Measurements from ENCODE around the gene C9orf43.
A peak's percentile ranks its signal among the peaks of the same experiment; 100 is the strongest.

Gene C9orf43

GRCh38 chr9:113398796-113399195 lies 11.8 kb upstream of the C9orf43 start:
- DNase-seq (no peak), ATAC-seq (ENCODE audit: insufficient read depth, low read depth) (no peak)
- H3K9me3 ChIP-seq (ENCODE audit: insufficient read depth, low read length, severe bottlenecking), result no peaks in the 10 kb centered on the region
- H3K27ac ChIP-seq (ENCODE audit: low read length), result no peak overlapping the region
- peaks cover 19% of the 10 kb centered on the region for H3K4me1 ChIP-seq (ENCODE audit: insufficient read depth, low read length)
- peaks cover 15% of the 10 kb centered on the region for H3K79me2 ChIP-seq (ENCODE audit: insufficient read depth, low read length)
- no peak overlapping the region for H2AFZ ChIP-seq (ENCODE audit: low read depth, low read length)
- peak overlapping the region; percentile 23; the same call in 1 of the 2 replicates for H3K4me2 ChIP-seq (ENCODE audit: insufficient read depth, low read length)
- no peaks in the 10 kb centered on the region for H4K20me1 ChIP-seq (ENCODE audit: insufficient read depth, low read length)
- no peak overlapping the region for H3K9ac ChIP-seq (ENCODE audit: low read depth, low read length)
- peaks cover 4% of the 10 kb centered on the region for H3K36me3 ChIP-seq (ENCODE audit: insufficient read depth, low read length)
- H3K4me3 ChIP-seq (ENCODE audit: low read depth in 1 of 2, low read length in 2 of 2), result no peak overlapping the region
- TF ChIP-seq CTCF (IDR thresholded peaks at IDR 0.05; ENCODE audit: borderline replicate concordance, extremely low read depth, low read length, poor library complexity, severe bottlenecking) (no peak), EZH2 (IDR thresholded peaks at IDR 0.05; ENCODE audit: borderline replicate concordance, low read depth, low read length, severe bottlenecking) (no peak)
- no peaks in the 10 kb centered on the region for H3K27me3 ChIP-seq (ENCODE audit: insufficient read depth, low read length, poor library complexity)

GRCh38 chr9:113399646-113400200 lies 10.8 kb upstream of the C9orf43 start:
- DNase-seq (no peak), ATAC-seq (ENCODE audit: insufficient read depth, low read depth) (no peak)
- H3K4me3 ChIP-seq (ENCODE audit: low read depth in 1 of 2, low read length in 2 of 2), result peak overlapping the region in 1 of 2 experiments; percentile 81; a peak in 2 of 4 replicates
- H3K36me3 ChIP-seq (ENCODE audit: insufficient read depth, low read length), result peaks cover 4% of the 10 kb centered on the region
- H3K9me3 ChIP-seq (ENCODE audit: insufficient read depth, low read length, severe bottlenecking), result no peaks in the 10 kb centered on the region
- peak overlapping the region; percentile 68; the same call in 1 of the 2 replicates for H3K9ac ChIP-seq (ENCODE audit: low read depth, low read length)
- peak overlapping the region; percentile 66 for H3K4me2 ChIP-seq (ENCODE audit: insufficient read depth, low read length)
- no peak for TF ChIP-seq CTCF (IDR thresholded peaks at IDR 0.05; ENCODE audit: borderline replicate concordance, extremely low read depth, low read length, poor library complexity, severe bottlenecking)
- TF ChIP-seq EZH2 (IDR thresholded peaks at IDR 0.05; ENCODE audit: borderline replicate concordance, low read depth, low read length, severe bottlenecking), result no peak
- H3K79me2 ChIP-seq (ENCODE audit: insufficient read depth, low read length), result peaks cover 15% of the 10 kb centered on the region
- H4K20me1 ChIP-seq (ENCODE audit: insufficient read depth, low read length), result no peaks in the 10 kb centered on the region
- H2AFZ ChIP-seq (ENCODE audit: low read depth, low read length), result no peak overlapping the region
- no peaks in the 10 kb centered on the region for H3K27me3 ChIP-seq (ENCODE audit: insufficient read depth, low read length, poor library complexity)
- no peak overlapping the region for H3K27ac ChIP-seq (ENCODE audit: low read length)
- peaks cover 19% of the 10 kb centered on the region for H3K4me1 ChIP-seq (ENCODE audit: insufficient read depth, low read length)

- H3K4me3 ChIP-seq (ENCODE audit: low read depth in 1 of 2, low read length in 2 of 2), result peak within 1 kb of the TSS; percentile 59 to 81; a peak in 3 of 4 replicates
- peak within 1 kb of the TSS; percentile 66 for H3K4me2 ChIP-seq (ENCODE audit: insufficient read depth, low read length)
- H2AFZ ChIP-seq (ENCODE audit: low read depth, low read length), result peak within 1 kb of the TSS; percentile 85
- peaks cover 15% of the 10 kb centered on the region for H3K79me2 ChIP-seq (ENCODE audit: insufficient read depth, low read length)
- no peaks in the 10 kb centered on the region for H3K27me3 ChIP-seq (ENCODE audit: insufficient read depth, low read length, poor library complexity)
- H3K9me3 ChIP-seq (ENCODE audit: insufficient read depth, low read length, severe bottlenecking), result no peaks in the 10 kb centered on the region
- peaks cover 19% of the 10 kb centered on the region for H3K4me1 ChIP-seq (ENCODE audit: insufficient read depth, low read length)
- H3K36me3 ChIP-seq (ENCODE audit: insufficient read depth, low read length), result no peaks in the 10 kb centered on the region
- no peaks in the 10 kb centered on the region for H4K20me1 ChIP-seq (ENCODE audit: insufficient read depth, low read length)
- ATAC-seq (ENCODE audit: insufficient read depth, low read depth), result peak; percentile 94
- peak within 1 kb of the TSS; percentile 77 for H3K27ac ChIP-seq (ENCODE audit: low read length)
- peak; percentile 98 for DNase-seq
- peak within 1 kb of the TSS; percentile 68 for H3K9ac ChIP-seq (ENCODE audit: low read depth, low read length)
- TF ChIP-seq CTCF (IDR thresholded peaks at IDR 0.05; ENCODE audit: borderline replicate concordance, extremely low read depth, low read length, poor library complexity, severe bottlenecking), result peak; percentile 94
- TF ChIP-seq EZH2 (IDR thresholded peaks at IDR 0.05; ENCODE audit: borderline replicate concordance, low read depth, low read length, severe bottlenecking), result no peak
These were observed 9.3 kb upstream of the C9orf43 start, which contains the start of gene ALAD for GRCh38 chr9:113401027-113401792. ALAD (minus strand) TSS chr9:113401284; CDS start chr9:113393559, 7,725 bp downstream.

All from DND-41 (cell line).